Breast epithelium (tissue), 4 donors: ENCODE data around the gene TLK1. TPM values are rescaled to one million over a fixed set of nuclear protein-coding genes. Genes with fewer than 3 reads are reported as not detected.

Source experiments
- DNase-seq, 2 donors: peaks; one replicate each; pipeline ENCODE4 v3.0.0-alpha.2; 2019; ENCODE audit warnings: low spot score in 2 of 2
- H3K27ac ChIP-seq, 2 donors: fragments of 200-600 bp; sonication (generic) in 1 of 2; one replicate each; pipeline ENCODE4 v1.5.1; 2016 to 2019; ENCODE audit warnings: mild to moderate bottlenecking in 1 of 2
- H3K27me3 ChIP-seq, 2 donors: fragments of 200-600 bp; sonication (generic) in 1 of 2; one replicate each; pipeline versions ENCODE4 v1.5.1 to v1.6.0; 2017 to 2019; ENCODE audit warnings: control low read depth in 1 of 2, mild to moderate bottlenecking in 1 of 2
- H3K36me3 ChIP-seq: fragments of 200-600 bp; one replicate; pipeline ENCODE4 v1.5.1; 2019
- H3K4me1 ChIP-seq, 2 donors: fragments of 200-600 bp; sonication (generic); one replicate each; pipeline ENCODE4 v1.5.1; 2016 to 2019; ENCODE audit warnings: control low read depth in 1 of 2
- H3K4me3 ChIP-seq, 3 donors: fragments of 200-600 bp; sonication (generic); 1 replicate in 2 of 3; 2 replicates in 1 of 3; pipeline ENCODE4 v1.5.1; 2016 to 2019; ENCODE audit warnings: mild to moderate bottlenecking in 3 of 3, moderate library complexity in 2 of 3
- H3K9me3 ChIP-seq, 2 donors: fragments of 200-600 bp; sonication (generic) in 1 of 2; one replicate each; pipeline ENCODE4 v1.5.1; 2016 to 2019; ENCODE audit warnings: control low read depth in 1 of 2
- POLR2A ChIP-seq: fragments of 450-650 bp; IDR thresholded peaks from one replicate; pipeline ENCODE4 v1.6.1; 2016; ENCODE audit warnings: antibody characterized with exemption, mild to moderate bottlenecking, moderate library complexity
- POLR2AphosphoS5 ChIP-seq, 3 donors: sonication (generic); formaldehyde crosslinking; IDR thresholded peaks; one replicate each; pipeline ENCODE4 v1.6.1; 2017; ENCODE audit warnings: antibody characterized with exemption in 3 of 3
- intact Hi-C: fragments of 100-400 bp; cut with DNase I; formaldehyde crosslinking; loops from one replicate; pipeline ENCODE4 v1.15.1; 2023; ENCODE audit warnings: low total_unique reads
- total RNA-seq, 3 donors: library from RNA; depleted of rRNA; stranded (reverse); fragments of >200 nt; gene quantifications; one replicate each; pipeline ENCODE4 v1.1.0, GENCODE V29; 2016
- TF ChIP-seq, protein P1 (sequence below), 3 donors: fragments of 450-650 bp; IDR thresholded peaks; one replicate each; pipeline ENCODE4 v1.5.1; 2016 to 2017; ENCODE audit warnings: antibody characterized with exemption in 3 of 3, mild to moderate bottlenecking in 3 of 3, moderate library complexity in 3 of 3

Gene TLK1
- total RNA-seq, 3 donors from 2014 or later: 34.1 to 45.7 (median 40.6) TPM

DNA sequence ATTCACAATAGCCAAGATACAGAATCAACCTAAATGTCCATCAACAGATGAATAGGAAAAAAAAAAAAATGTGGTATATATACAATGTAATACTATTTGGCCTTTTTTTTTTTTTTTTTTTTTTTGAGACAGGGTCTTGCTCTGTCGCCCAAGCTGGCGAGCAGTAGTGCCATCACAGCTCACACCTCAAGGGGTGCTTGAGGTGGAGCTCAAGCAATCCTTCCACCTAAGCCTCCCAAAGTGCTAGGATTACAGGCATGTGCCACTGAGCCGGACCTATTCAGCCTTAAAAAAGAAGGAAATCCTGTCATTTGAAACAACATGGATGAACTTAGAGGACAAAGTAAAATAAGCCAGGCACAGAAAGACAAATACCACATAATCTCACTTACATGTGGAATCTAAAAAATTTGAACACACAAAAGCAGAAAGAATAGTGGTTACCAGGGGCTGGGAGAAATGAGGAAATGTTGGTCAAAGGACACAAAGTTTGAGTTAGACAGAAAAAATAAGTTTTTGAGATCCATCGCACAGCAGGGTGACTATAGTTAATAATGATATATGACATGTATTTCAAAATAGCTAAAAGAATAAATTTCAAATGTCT lies 26.0 kb downstream of the TLK1 start:
- intact Hi-C loops: no loop called here
- Histone ChIP-seq H3K4me1 (peaks cover 0 to 4% of the 10 kb centered on the region in 2 donors), H3K9me3 (no peaks in the 10 kb centered on the region), H3K27ac (no peak overlapping the region), H3K27me3 (no peaks in the 10 kb centered on the region), H3K36me3 (no peaks in the 10 kb centered on the region), H3K4me3 (no peak overlapping the region)
- DNase-seq: no peak
- TF ChIP-seq POLR2A (no peak), POLR2AphosphoS5 (IDR thresholded peaks at IDR 0.05) (no peak)
- TF ChIP-seq, protein P1, sequence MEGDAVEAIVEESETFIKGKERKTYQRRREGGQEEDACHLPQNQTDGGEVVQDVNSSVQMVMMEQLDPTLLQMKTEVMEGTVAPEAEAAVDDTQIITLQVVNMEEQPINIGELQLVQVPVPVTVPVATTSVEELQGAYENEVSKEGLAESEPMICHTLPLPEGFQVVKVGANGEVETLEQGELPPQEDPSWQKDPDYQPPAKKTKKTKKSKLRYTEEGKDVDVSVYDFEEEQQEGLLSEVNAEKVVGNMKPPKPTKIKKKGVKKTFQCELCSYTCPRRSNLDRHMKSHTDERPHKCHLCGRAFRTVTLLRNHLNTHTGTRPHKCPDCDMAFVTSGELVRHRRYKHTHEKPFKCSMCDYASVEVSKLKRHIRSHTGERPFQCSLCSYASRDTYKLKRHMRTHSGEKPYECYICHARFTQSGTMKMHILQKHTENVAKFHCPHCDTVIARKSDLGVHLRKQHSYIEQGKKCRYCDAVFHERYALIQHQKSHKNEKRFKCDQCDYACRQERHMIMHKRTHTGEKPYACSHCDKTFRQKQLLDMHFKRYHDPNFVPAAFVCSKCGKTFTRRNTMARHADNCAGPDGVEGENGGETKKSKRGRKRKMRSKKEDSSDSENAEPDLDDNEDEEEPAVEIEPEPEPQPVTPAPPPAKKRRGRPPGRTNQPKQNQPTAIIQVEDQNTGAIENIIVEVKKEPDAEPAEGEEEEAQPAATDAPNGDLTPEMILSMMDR (IDR thresholded peaks at IDR 0.05): no peak

- H3K4me1 ChIP-seq: no peaks in the 10 kb centered on the region
- no peaks in the 10 kb centered on the region for H3K27me3 ChIP-seq
- no peak overlapping the region for H3K27ac ChIP-seq
- no peaks in the 10 kb centered on the region for H3K9me3 ChIP-seq
- no peak overlapping the region for H3K4me3 ChIP-seq
- DNase-seq: no peak
- intact Hi-C loops: no loop called here
- H3K36me3 ChIP-seq: no peaks in the 10 kb centered on the region
- TF ChIP-seq POLR2AphosphoS5 (IDR thresholded peaks at IDR 0.05): no peak
Observed at GRCh38 chr2:171132086-171132485, 28.6 kb downstream of the TLK1 start.

DNA sequence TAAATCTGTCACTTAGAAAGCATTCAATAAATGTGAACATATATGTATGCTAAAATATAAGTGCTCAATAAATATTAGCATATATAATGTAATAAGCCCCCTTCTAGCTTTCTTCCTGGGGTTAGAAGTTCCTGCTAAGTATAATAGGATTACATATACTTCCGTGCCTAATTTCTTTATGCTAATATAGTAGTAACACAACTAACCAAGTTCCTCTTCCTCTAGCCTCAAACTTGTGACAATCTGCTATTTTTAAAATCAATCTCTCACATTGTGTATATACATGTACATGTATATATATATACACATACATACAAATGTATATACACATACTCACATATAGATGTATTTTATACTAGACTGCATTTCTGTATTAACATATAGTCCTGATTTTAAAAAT lies 32.2 kb downstream of the TLK1 start:
- H3K36me3 ChIP-seq: no peaks in the 10 kb centered on the region
- H3K4me1 ChIP-seq: no peaks in the 10 kb centered on the region
- no peak overlapping the region for H3K4me3 ChIP-seq
- intact Hi-C loops: no loop called here
- TF ChIP-seq POLR2A (no peak), POLR2AphosphoS5 (IDR thresholded peaks at IDR 0.05) (no peak)
- TF ChIP-seq, protein P1 (IDR thresholded peaks at IDR 0.05): no peak
- H3K27ac ChIP-seq: no peak overlapping the region
- H3K27me3 ChIP-seq: no peaks in the 10 kb centered on the region
- DNase-seq: no peak
- H3K9me3 ChIP-seq: no peaks in the 10 kb centered on the region

DNA sequence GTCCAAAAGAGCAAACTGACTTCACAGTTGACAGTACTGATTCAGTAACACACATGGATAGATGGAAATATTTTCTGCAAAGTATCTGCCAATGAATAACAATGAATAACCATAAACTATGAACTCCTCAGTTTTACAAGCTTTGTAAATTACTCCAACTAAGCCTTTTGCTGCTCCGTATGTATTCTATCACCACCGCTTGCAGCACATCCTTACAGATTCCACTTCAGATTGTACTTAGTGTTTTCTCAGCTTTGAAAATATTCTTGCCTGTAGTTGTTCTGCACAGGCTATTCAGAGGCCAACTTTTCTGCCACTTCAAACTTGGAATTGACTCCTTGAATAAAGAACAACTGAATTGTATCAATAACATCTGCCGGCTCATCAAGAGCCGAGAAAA lies 36.2 kb downstream of the TLK1 start:
- TF ChIP-seq POLR2A: no peak
- TF ChIP-seq, protein P1 (IDR thresholded peaks at IDR 0.05): no peak
- TF ChIP-seq POLR2AphosphoS5 (IDR thresholded peaks at IDR 0.05): no peak
- intact Hi-C loops: no loop called here
- H3K9me3 ChIP-seq: no peaks in the 10 kb centered on the region
- H3K27me3 ChIP-seq: no peaks in the 10 kb centered on the region
- no peak for DNase-seq
- H3K36me3 ChIP-seq: no peaks in the 10 kb centered on the region
- H3K27ac ChIP-seq: no peak overlapping the region
- H3K4me1 ChIP-seq: no peaks in the 10 kb centered on the region
- H3K4me3 ChIP-seq: no peak overlapping the region

DNA sequence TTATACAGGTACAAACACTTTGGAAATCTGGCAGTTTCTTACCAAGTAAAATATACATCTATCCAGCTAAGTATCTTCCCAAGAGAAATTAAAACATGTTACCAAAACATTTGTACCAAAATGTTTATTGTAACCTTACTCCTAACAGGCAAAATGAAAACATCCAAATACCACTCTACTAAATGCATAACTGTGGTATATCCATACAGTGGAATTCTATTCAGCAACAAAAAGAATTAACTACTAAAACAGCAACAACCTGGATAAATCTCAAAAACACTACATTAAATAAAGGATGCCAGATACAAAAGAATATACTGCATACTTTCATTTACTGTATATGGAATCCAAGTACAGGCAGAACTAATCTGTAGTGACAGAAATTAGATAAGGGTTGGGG lies 51.1 kb downstream of the TLK1 start:
- H3K9me3 ChIP-seq: no peaks in the 10 kb centered on the region
- H3K27ac ChIP-seq: no peak overlapping the region
- H3K4me1 ChIP-seq: no peaks in the 10 kb centered on the region
- no peaks in the 10 kb centered on the region for H3K27me3 ChIP-seq
- TF ChIP-seq POLR2AphosphoS5 (IDR thresholded peaks at IDR 0.05) (no peak), POLR2A (no peak)
- TF ChIP-seq, protein P1 (IDR thresholded peaks at IDR 0.05): no peak
- DNase-seq: no peak
- H3K4me3 ChIP-seq: no peak overlapping the region
- H3K36me3 ChIP-seq: no peaks in the 10 kb centered on the region
- intact Hi-C loops: no loop called here

GRCh38 chr2:171109020-171109419 lies 51.7 kb downstream of the TLK1 start:
- intact Hi-C loops: no loop called here
- TF ChIP-seq POLR2A (no peak), POLR2AphosphoS5 (IDR thresholded peaks at IDR 0.05) (no peak)
- TF ChIP-seq, protein P1 (IDR thresholded peaks at IDR 0.05): no peak

More at GRCh38 chr2:171109020-171109419, 51.7 kb downstream of the TLK1 start:
- H3K9me3 ChIP-seq: no peaks in the 10 kb centered on the region
- no peak for DNase-seq
- H3K36me3 ChIP-seq: no peaks in the 10 kb centered on the region
- no peak overlapping the region for H3K4me3 ChIP-seq
- no peak overlapping the region for H3K27ac ChIP-seq
- H3K4me1 ChIP-seq: no peaks in the 10 kb centered on the region
- no peaks in the 10 kb centered on the region for H3K27me3 ChIP-seq
